Endothelial cell (in vitro differentiated cells): Measurements from ENCODE around the gene ZNF865. TPM values are rescaled to one million over a fixed set of nuclear protein-coding genes. Genes with fewer than 3 reads are reported as not detected.

Source experiments
- DNase-seq: peaks from one replicate; pipeline ENCODE4 v3.0.0; 2021; ENCODE audit warnings: low spot score
- H3K27ac Mint-ChIP-seq: one replicate; pipeline ENCODE4 v1.8.0; 2021; ENCODE audit warnings: mixed read lengths, inconsistent platforms; ENCODE audit not compliant: unreplicated experiment
- H3K27me3 Mint-ChIP-seq: one replicate; pipeline ENCODE4 v1.8.0; 2021; ENCODE audit warnings: mild to moderate bottlenecking, moderate library complexity, mixed read lengths, inconsistent platforms; ENCODE audit not compliant: unreplicated experiment
- H3K36me3 Mint-ChIP-seq: one replicate; pipeline ENCODE4 v1.8.0; 2021; ENCODE audit warnings: mild to moderate bottlenecking, low read depth, mixed read lengths, inconsistent platforms; ENCODE audit not compliant: unreplicated experiment
- H3K4me1 Mint-ChIP-seq: one replicate; pipeline ENCODE4 v1.8.0; 2021; ENCODE audit warnings: mild to moderate bottlenecking, mixed read lengths, inconsistent platforms; ENCODE audit not compliant: unreplicated experiment
- H3K4me3 Mint-ChIP-seq: one replicate; pipeline ENCODE4 v1.8.0; 2021; ENCODE audit warnings: mild to moderate bottlenecking, mixed read lengths, inconsistent platforms; ENCODE audit not compliant: unreplicated experiment
- H3K9me3 Mint-ChIP-seq: one replicate; pipeline ENCODE4 v1.8.0; 2021; ENCODE audit warnings: mixed read lengths, inconsistent platforms; ENCODE audit not compliant: unreplicated experiment
- total RNA-seq: library from RNA; stranded (reverse); fragmentation: NEBNext Ultra II Directional; extraction: Animal tissue kit (Norgen Biotek cat#: 25700); gene quantifications from one replicate; pipeline ENCODE4 v1.2.1, GENCODE V29; 2021; ENCODE audit not compliant: unreplicated experiment
- TF ChIP-seq, protein P1 (sequence below): fragments of 200-600 bp; sonication (generic); IDR thresholded peaks from one replicate; pipeline ENCODE4 v1.5.0; 2021; ENCODE audit warnings: antibody characterized with exemption; ENCODE audit not compliant: unreplicated experiment

ZNF865 gene
- total RNA-seq, 1 donor from 2014 or later, result 14.5 TPM

DNA sequence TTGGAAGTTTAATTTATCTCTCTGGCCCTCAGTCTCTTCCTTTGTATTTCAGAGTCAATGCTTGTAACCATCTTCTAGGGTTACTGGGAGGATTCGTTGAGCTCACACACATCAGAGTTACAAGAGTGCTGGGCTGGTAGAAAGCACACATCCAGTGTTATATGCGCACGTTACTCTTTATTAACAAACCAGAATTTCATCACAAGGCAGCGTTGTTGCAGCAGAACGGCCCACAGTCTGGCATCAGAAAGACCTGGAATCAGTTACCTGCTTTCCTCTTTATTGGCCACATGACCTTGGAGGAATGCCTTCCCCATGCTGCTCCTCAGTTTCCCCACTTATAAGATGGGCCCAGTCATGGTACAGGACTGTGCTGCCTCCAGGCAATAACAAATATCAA lies 3.9 kb downstream of the ZNF865 start:
- no peak for DNase-seq
- peaks cover 31% of the 10 kb centered on the region for H3K36me3 Mint-ChIP-seq
- H3K9me3 Mint-ChIP-seq, result peaks cover 6% of the 10 kb centered on the region
- peaks cover 23% of the 10 kb centered on the region for H3K4me1 Mint-ChIP-seq
- no peak overlapping the region for H3K27ac Mint-ChIP-seq
- no peak overlapping the region for H3K4me3 Mint-ChIP-seq
- H3K27me3 Mint-ChIP-seq, result peaks cover 21% of the 10 kb centered on the region
- TF ChIP-seq, protein P1, sequence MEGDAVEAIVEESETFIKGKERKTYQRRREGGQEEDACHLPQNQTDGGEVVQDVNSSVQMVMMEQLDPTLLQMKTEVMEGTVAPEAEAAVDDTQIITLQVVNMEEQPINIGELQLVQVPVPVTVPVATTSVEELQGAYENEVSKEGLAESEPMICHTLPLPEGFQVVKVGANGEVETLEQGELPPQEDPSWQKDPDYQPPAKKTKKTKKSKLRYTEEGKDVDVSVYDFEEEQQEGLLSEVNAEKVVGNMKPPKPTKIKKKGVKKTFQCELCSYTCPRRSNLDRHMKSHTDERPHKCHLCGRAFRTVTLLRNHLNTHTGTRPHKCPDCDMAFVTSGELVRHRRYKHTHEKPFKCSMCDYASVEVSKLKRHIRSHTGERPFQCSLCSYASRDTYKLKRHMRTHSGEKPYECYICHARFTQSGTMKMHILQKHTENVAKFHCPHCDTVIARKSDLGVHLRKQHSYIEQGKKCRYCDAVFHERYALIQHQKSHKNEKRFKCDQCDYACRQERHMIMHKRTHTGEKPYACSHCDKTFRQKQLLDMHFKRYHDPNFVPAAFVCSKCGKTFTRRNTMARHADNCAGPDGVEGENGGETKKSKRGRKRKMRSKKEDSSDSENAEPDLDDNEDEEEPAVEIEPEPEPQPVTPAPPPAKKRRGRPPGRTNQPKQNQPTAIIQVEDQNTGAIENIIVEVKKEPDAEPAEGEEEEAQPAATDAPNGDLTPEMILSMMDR, result no peak

DNA sequence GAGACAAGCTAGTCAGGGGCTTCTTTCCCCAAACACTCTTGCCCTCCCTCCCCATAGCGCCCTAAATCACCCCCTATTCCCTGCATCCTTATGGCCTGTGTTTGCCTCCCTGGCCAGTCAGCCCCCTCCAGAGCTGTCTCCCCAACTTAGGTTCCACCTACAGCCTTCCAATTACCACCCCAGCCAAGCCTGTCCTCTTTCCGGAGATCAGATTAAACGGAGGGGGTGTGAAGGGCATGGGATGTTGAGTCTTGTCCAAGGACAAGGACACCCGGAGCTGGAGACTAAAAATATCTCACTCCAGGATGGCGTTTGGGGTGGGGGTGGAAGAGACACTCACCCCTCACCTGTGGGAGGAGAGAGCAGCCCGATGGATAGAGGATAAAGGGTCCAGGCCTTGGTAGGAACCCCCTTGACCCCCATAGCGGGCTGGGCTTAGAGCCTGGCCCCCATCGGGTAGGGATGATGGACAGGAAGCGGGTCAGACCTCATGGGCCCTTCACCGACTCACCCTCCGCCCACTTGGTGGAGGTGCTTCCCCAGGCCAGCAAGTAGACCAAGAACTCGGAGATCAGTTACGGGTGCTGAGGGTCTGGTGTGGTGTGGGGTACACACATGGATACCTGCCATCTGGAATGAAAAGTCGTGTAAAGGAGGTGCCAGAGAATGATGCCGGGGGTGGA lies 6.0 kb downstream of the ZNF865 start:
- H3K4me1 Mint-ChIP-seq, result peaks cover 12% of the 10 kb centered on the region
- H3K36me3 Mint-ChIP-seq, result peaks cover 24% of the 10 kb centered on the region
- no peak for DNase-seq
- H3K27me3 Mint-ChIP-seq, result peaks cover 12% of the 10 kb centered on the region
- TF ChIP-seq, protein P1, result no peak
- H3K27ac Mint-ChIP-seq, result no peak overlapping the region
- peaks cover under 1% of the 10 kb centered on the region for H3K9me3 Mint-ChIP-seq
- H3K4me3 Mint-ChIP-seq, result no peak overlapping the region

- Mint-ChIP-seq H3K27ac (no peak overlapping the region), H3K9me3 (no peaks in the 10 kb centered on the region), H3K4me1 (peaks cover 5% of the 10 kb centered on the region), H3K27me3 (peaks cover 14% of the 10 kb centered on the region), H3K36me3 (peaks cover 21% of the 10 kb centered on the region), H3K4me3 (no peak overlapping the region)
- TF ChIP-seq, protein P1, result no peak
- DNase-seq, result no peak
These were observed 6.7 kb downstream of the ZNF865 start for GRCh38 chr19:55611983-55612645.

DNA sequence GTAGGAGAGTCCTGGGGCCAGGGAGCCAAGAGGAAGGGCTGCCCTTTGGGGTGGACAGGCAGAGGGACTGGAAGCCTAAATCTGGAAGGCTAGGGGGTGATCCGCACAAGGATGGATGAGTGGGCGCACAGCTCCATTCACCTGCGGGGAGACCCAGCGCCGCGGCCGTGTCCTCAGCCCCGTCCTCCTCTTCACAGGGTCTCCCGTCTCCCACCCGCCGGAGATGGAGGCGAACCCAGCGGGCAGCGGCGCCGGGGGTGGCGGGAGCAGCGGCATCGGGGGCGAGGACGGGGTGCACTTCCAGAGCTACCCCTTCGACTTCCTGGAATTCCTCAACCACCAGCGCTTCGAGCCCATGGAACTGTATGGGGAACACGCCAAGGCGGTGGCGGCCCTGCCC lies 7.9 kb downstream of the ZNF865 start:
- no peak for DNase-seq
- H3K27me3 Mint-ChIP-seq, result peaks cover 15% of the 10 kb centered on the region
- TF ChIP-seq, protein P1, result no peak
- H3K9me3 Mint-ChIP-seq, result no peaks in the 10 kb centered on the region
- no peak overlapping the region for H3K4me3 Mint-ChIP-seq
- peaks cover 2% of the 10 kb centered on the region for H3K4me1 Mint-ChIP-seq
- no peak overlapping the region for H3K27ac Mint-ChIP-seq
- H3K36me3 Mint-ChIP-seq, result peaks cover 22% of the 10 kb centered on the region
